ENCODE data around the gene IRS2. TPM values are rescaled to one million over a fixed set of nuclear protein-coding genes. Genes with fewer than 3 reads are reported as not detected.
"Not testable (repeated sequence)": the region's sequence is repeated elsewhere in the genome, so short reads cannot be mapped to it uniquely, and the experiment has no call there.

IRS2 gene, protein sequence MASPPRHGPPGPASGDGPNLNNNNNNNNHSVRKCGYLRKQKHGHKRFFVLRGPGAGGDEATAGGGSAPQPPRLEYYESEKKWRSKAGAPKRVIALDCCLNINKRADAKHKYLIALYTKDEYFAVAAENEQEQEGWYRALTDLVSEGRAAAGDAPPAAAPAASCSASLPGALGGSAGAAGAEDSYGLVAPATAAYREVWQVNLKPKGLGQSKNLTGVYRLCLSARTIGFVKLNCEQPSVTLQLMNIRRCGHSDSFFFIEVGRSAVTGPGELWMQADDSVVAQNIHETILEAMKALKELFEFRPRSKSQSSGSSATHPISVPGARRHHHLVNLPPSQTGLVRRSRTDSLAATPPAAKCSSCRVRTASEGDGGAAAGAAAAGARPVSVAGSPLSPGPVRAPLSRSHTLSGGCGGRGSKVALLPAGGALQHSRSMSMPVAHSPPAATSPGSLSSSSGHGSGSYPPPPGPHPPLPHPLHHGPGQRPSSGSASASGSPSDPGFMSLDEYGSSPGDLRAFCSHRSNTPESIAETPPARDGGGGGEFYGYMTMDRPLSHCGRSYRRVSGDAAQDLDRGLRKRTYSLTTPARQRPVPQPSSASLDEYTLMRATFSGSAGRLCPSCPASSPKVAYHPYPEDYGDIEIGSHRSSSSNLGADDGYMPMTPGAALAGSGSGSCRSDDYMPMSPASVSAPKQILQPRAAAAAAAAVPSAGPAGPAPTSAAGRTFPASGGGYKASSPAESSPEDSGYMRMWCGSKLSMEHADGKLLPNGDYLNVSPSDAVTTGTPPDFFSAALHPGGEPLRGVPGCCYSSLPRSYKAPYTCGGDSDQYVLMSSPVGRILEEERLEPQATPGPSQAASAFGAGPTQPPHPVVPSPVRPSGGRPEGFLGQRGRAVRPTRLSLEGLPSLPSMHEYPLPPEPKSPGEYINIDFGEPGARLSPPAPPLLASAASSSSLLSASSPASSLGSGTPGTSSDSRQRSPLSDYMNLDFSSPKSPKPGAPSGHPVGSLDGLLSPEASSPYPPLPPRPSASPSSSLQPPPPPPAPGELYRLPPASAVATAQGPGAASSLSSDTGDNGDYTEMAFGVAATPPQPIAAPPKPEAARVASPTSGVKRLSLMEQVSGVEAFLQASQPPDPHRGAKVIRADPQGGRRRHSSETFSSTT (N-terminal part only)
- total RNA-seq, result 24.7 TPM

DNA sequence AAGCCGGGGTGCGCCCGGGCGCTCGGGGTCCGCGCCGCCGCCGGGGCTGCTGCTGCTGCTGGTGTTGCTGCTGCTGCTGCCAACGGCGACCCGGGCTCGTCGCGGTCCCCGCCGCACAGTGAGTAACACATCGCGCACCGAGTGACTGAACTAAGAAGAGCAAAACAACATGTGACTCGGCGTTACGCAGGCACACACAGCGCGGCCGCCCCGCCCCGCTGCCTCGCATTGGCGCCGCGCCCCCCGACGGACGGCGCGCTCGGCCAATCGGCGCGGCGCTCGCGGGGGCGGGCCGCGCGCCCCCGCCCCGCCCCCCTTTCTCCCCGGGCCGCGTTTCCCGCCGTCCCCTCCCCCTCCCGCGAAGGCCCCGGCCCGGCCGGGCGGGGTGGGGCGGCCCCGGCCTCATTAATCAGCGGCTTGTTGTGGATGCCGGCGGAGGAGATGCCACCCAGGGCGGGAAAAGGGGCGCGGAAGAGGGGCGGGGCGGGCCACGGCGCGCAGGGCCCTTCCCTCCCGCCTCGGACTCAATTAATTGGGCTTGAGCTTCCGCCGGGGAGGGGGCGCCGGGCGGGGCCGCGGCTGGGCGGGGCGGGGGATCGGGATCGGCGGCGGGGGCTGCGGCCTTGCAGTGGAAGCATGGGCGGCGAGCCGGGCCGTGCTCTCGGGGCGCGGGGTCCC, at the start of gene IRS2:
Gene IRS2, minus strand, starts transcription at position 127 of the 678 bp plus-strand sequence. CDS start 530 bp downstream, outside the sequence.
- peak; percentile 89 for ATAC-seq
- peak; percentile 96 for DNase-seq (ENCODE audit: low spot score)
- intact Hi-C loops (cut with DNase I), result loop anchor here (10.0 kb wide), 2 partner anchors 642 to 918 kb away; partner anchors contain the start of gene CARS2

DNA sequence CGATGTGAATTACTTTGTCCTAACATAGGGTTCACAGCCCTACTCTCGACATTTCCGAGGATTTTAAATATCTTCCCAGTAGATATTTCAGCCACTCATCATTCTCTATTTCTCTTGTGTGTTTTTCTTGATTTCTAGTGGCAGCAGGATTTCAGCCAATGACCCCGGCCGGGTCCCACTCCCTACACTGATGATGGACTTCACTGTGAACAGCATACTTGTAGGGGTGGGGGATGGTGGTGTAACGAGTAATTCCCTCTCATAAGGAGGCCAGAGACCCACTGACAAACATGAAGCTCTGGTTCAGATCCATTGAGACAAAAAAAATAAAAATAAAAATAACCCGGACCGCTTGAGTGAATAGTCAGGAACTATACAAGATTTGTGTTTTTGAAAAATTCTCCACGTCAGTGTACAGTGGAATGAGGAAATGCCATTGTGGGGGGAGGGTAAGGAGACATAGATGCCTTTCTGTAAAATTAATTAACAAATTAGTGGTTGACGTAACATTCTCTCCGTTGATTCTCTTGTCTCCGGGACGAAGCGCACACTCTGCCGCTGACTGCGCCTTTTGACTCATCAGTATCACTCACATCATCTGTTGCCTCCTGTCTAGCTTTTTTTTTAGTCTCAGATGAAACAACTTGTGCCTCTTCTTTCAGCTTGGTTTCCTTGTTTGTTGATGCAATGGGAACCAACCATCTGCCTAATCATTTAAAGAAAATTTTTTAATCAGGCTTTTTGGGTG, 48.8 kb upstream of the IRS2 start:
- no peak for ATAC-seq
- DNase-seq (ENCODE audit: low spot score), result no peak
- intact Hi-C loops (cut with DNase I), result no loop called here

DNA sequence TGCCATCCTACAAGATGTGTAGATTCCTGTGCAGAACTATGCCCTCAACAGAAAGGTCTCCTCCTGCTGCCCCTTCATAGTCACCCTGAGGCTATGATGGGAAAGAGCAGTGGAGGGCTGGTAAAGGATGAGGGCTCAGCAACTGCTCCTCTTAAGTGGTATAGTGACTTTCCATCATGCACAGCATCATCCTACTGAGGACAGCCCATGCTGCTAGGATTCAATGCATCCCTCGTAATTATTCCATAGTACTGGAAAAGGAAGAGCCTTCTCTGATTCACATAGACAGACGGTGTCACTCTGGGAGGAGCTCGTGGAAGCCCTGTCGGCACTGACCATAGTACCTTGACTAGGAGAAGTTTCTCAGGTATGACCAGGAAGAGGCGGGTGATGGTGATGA, 47.6 kb upstream of the IRS2 start:
- intact Hi-C loops (cut with DNase I), result no loop called here
- DNase-seq (ENCODE audit: low spot score), result no peak
- no peak for ATAC-seq

DNA sequence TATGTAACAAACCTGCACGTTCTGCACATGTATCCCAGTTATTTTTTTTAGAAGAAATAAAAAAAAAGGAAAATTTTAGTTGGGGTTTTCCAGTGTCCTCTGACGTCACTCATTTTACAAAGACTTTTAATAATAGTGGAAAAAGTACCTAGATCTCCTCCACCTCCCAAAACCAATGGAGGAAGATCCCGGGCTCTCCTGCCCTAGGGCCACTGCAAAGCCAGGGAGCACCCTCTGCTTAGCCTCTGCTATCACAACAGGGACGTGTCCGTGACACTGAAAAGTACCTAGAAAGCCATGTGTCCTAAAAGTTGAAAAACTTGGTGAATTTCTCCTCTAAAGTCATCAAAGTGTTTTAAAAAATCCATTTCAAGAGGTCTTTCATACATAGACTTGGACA, 46.7 kb upstream of the IRS2 start:
- DNase-seq (ENCODE audit: low spot score) (no peak), ATAC-seq (no peak)
- intact Hi-C loops (cut with DNase I), result no loop called here

DNA sequence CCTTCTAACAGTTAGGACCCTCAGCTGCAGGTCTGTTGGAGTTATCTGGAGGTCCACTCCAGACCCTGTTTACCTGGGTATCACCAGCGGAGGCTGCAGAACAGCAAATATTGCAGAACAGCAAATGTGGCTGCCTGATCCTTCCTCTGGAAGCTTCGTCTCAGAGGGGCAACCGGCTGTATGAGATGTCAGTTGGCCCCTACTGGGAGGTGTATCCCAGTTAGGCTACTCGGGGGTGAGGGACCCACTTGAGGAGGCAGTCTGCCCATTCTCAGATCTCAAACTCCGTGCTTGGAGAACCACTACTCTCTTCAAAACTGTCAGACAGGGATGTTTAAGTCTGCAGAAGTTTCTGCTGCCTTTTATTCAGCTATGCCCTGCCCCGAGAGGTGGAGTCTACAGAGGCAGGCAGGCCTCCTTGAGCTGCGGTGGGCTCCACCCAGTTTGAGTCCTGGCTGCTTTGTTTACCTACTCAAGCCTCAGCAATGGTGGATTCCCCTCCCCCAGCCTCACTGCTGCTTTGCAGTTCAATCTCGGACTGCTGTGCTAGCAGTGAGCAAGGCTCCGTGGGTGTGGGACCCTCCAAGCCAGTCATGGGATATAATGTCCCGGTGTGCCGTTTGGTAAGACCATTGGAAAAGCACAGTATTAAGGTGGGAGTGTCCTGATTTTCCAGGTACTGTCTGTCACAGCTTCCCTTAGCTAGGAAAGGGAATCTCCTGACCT, 42.4 kb upstream of the IRS2 start:
- ATAC-seq; intact Hi-C loops (cut with DNase I); DNase-seq (ENCODE audit: low spot score): not testable (repeated sequence)

DNA sequence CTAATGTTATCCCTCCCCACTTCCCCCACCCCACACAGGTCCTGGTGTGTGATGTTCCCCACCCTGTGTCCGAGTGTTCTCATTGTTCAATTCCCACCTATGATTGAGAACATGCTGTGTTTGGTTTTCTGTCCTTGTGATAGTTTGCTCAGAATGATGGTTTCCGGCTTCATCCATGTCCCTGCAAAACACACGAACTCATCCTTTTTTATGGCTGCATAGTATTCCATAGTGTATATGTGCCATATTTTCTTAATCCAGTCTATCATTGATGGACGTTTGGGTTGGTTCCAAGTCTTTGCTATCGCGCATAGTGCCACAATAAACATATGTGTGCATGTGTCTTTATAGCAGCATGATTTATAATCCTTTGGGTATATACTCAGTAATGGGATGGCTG, 36.8 kb upstream of the IRS2 start:
- intact Hi-C loops (cut with DNase I); ATAC-seq; DNase-seq (ENCODE audit: low spot score): not testable (repeated sequence)

DNA sequence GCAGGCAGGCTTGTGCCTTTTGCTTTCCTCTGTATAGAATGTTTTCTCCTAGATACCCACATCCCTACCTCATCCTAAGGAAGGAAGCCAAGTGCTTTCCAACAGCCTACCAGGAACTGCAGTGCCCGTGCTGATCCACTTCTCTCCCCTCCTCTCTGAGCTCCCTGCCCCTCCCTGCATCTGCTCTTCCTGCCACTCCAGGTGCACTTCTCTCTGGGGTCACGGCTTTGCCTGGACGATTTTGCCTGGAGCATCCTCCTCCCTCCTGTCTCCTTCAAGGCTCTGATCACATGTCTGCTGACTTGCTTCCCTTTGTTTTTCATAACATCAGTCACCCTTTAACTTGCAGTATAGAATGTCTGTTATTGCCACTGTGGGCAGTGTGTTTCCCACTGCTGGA, 34.7 kb upstream of the IRS2 start:
- no peak for ATAC-seq
- intact Hi-C loops (cut with DNase I), result no loop called here
- no peak for DNase-seq (ENCODE audit: low spot score)

DNA sequence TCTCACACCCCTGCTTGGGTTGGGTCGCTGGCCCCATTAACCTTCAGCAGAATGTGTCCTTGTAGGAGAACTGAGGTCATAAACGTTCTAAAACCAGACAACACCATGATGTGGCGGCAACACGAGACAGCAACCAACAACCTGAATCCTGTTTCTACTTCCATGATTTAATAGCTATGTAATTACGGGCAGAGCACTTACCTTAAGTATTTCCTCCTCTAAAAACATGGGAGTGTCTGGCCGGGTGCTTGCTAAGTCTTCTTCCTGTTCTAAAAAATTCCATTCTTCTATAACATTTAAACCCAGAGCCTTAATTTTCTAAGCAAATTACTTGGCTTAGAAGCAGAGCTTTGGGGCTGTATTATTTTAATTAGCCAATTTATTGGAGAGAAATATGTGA, 33.5 kb upstream of the IRS2 start:
- no peak for ATAC-seq
- no peak for DNase-seq (ENCODE audit: low spot score)
- intact Hi-C loops (cut with DNase I), result no loop called here

DNA sequence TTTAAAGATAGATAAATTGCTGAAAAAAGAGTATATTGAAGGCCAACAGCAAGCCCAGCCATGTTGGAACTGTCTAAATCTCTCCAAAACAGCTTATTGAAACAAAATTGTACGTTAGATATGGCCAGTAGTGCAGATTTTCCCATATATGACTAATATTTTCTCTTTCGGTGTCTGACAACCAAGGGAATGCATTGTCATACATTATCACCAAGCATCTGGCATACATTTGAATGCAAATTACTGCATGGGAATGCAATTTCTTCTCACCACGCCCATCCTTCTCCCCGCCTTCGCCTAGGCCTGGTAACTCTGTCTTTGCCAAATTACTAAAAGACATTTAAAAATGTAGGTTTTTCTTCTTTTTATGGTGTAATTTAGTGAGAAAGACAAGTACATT, 32.5 kb upstream of the IRS2 start:
- ATAC-seq (no peak), DNase-seq (ENCODE audit: low spot score) (no peak)
- intact Hi-C loops (cut with DNase I), result no loop called here

DNA sequence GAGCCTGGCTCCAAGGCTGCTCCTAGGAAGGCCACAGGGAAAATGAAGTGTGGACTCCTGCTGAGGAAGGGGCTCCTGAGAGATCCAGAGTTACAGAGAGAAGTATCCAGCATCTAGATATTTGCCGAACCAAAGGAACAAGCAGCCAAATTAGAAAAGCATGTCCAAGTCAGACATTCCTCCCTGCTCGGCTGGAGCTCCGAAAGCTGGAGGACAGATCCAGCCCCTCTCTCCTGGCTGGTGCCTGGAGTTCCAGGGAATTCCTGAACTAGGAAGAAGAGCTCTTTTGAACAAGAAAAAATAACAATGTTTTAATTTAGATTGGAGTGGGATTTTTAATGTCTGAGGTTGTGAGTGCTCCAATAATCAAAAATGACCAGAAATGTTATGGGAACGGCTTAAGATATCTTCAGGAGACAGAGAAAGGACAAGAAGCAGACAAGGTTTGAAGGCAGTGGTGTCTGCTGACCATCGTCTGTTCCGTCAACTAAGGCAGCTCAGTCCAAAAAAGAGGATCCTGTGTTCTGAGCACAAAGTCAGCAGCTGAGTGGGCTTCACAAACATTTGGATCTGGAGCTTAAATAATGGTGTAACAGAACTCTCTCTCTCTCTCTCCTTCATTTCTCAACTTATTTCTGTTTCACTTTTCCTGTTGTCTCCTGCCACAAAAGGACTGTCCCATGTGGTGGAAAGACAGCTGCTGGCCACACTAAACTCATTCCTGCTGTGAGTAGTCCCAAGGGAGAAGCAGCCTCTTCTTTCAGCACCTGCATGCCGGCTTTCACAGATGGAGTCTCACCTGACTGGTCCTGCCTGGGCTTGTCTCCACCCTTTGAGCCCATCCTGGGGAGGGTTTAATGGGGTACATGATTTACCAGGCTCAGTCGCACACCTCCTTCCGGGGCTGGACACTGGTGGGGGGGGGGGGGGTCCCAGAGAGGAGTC, 31.5 kb upstream of the IRS2 start:
- no peak for DNase-seq (ENCODE audit: low spot score)
- no peak for ATAC-seq
- intact Hi-C loops (cut with DNase I), result no loop called here

DNA sequence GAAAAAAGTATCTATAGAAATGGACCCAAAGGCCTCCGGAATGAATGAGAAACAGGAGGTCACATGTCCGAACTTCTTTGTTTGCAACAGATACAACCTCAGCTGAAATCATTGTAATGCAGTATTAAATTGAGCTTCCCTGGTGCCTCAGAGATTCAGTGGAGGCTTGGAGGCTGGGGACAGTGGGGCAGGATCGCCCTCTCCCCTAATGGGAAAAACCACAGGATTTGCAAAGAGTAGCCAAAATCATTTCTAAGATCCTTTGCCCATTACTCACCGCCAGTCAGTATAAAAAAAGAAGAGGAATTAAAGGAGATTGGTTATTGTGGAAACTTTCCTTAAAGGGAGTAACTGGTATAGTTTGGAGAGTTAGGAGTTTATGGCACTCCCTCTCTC, 30.4 kb upstream of the IRS2 start:
- ATAC-seq, result no peak
- DNase-seq (ENCODE audit: low spot score), result no peak
- intact Hi-C loops (cut with DNase I), result no loop called here

DNA sequence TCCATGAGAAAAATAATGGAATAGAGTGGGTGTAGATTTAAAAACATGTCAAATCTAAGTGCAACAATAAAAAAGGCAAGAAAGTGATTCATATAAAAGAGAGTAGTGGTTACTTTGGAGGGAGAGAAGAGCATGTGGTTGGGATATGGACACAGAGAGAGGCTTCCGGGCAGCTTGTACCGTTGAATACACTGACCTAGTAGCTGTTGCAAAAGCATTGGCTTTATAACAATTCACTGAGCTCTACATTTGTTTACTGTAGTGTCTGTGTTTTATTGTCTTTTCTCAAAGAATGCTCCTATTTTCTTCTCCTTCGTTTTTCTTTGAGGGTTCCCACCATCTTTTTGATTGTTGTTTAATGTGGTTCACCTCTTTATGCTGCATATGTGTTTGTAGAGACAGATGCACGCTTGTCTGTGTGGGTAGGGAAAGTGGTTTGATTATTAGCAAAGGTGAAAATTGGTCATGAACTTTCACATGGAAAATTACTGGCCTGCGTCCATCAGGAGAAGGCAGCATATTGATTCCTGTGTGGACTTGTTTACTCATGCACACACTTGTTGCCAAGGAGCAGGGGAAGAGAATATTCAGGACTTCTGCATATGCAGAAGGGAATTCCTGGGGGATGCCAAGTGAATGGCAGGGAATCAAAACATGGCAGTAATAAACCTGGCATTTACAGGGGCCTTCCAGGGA, 29.9 kb upstream of the IRS2 start:
- DNase-seq (ENCODE audit: low spot score), result no peak
- intact Hi-C loops (cut with DNase I), result no loop called here
- ATAC-seq, result no peak

DNA sequence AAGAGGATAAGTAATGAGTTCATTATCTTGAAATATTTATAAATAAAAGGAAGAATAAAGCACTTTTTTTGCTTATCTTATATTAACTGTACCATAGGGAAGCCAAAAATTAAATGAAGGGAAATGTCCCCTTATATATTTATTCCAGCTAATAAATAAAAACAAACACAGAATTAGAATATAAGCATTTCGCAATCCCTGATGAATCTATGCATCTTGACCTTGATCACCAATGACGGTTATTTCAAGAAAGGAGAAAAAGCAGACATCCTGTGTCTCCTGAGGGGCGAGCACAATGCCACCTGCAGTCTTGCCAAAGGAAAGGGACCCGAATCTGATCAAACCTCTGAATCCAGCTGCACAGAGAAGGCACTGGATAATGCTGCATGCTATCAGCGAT, 29.3 kb upstream of the IRS2 start:
- intact Hi-C loops (cut with DNase I), result no loop called here
- DNase-seq (ENCODE audit: low spot score) (no peak), ATAC-seq (no peak)

DNA sequence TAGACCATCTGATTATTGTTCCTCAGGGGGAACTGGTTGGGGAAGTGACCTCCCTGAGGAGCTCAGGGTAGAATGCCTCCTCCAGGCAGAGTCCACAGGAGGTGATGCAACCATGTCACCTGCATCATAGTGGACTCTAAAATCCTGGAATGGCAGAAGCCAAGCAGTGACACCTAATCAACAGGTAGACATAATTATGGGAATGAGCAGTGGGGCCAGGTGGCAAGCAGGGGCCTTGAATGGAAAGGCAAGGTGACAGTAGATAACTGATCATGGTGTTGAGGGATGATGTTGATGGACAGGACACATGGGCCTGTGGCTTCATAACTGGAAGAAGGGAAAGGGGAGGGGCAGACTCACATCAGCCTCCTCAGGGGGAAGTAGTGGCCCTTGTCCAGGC, 27.3 kb upstream of the IRS2 start:
- intact Hi-C loops (cut with DNase I), result no loop called here
- no peak for ATAC-seq
- no peak for DNase-seq (ENCODE audit: low spot score)

DNA sequence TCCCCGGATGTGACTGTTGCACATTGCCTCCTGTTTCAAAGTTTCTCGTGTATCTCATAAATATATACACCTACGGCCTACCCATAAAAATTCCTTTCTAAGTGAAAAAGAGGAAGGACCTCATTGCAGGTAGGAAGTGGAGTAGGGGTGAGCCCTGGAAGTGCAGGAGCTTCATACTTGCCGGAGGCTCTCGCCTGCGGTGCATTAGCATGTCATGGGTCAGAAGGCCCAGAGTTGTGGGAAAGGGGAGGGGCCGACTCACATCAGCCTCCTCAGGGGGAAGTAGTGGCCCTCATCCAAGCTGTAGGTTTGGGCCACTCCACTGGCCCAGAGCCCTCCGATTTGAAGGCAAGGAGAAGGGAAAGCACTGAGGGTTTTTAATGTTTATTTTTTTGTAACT, 26.0 kb upstream of the IRS2 start:
- intact Hi-C loops (cut with DNase I), result no loop called here
- ATAC-seq (no peak), DNase-seq (ENCODE audit: low spot score) (no peak)
